Mucosa of descending colon (tissue), 3 donors: ENCODE measurements around the gene ETV5. TPM values are rescaled to one million over a fixed set of nuclear protein-coding genes. Genes with fewer than 3 reads are reported as not detected.

Source experiments
- ATAC-seq: fragments of 200-7000 bp; cut with Tn5 transposase; one replicate; pipeline ENCODE4 v1.9.1; 2020; ENCODE audit warnings: mild to moderate bottlenecking, moderate library complexity
- DNase-seq, 3 donors: peaks; one replicate each; pipeline ENCODE4 v3.0.0-alpha.2; 2020
- H3K36me3 ChIP-seq: fragments of 200-600 bp; one replicate; pipeline ENCODE4 v1.8.0; 2021; ENCODE audit warnings: low read depth, mild to moderate bottlenecking
- H3K4me1 ChIP-seq: fragments of 200-600 bp; one replicate; pipeline ENCODE4 v1.8.0; 2021; ENCODE audit warnings: low read depth, mild to moderate bottlenecking
- H3K4me3 ChIP-seq: fragments of 200-600 bp; one replicate; pipeline ENCODE4 v1.8.0; 2021; ENCODE audit warnings: mild to moderate bottlenecking
- H3K9me3 ChIP-seq: fragments of 200-600 bp; one replicate; pipeline ENCODE4 v1.8.0; 2021; ENCODE audit warnings: mild to moderate bottlenecking
- intact Hi-C, 2 donors: fragments of 100-400 bp; cut with DNase I in 1 of 2; cut with micrococcal nuclease in 1 of 2; formaldehyde crosslinking; loops; one replicate each; pipeline versions ENCODE4 v1.11.0 to v1.11.1; 2022; cut with DNase I, micrococcal nuclease
- total RNA-seq, 3 donors: library from RNA; stranded (reverse); fragmentation: NEBNext Ultra II Directional in 2 of 3; extraction: Animal tissue kit (Norgen Biotek cat#: 25700) in 2 of 3; gene quantifications; one replicate each; pipeline versions ENCODE4 v1.2.1 to v1.2.4, GENCODE V29; 2021 to 2023
- TF ChIP-seq, protein P1 (sequence below): fragments of 200-600 bp; IDR thresholded peaks from one replicate; pipeline ENCODE4 v1.8.0; 2022; ENCODE audit warnings: antibody characterized with exemption, mild to moderate bottlenecking
- donor health status: DM: no; HTN: no; CAD: no; lungs with moderate emphysema.
- donor health status: DM: no; HTN: no; CAD: no.
- donor health status: DM: no; HTN: yes; CAD: no.

The ETV5 gene
- total RNA-seq, 3 donors from 2014 or later = 3.3 to 10.2 (median 9.2) TPM

DNA sequence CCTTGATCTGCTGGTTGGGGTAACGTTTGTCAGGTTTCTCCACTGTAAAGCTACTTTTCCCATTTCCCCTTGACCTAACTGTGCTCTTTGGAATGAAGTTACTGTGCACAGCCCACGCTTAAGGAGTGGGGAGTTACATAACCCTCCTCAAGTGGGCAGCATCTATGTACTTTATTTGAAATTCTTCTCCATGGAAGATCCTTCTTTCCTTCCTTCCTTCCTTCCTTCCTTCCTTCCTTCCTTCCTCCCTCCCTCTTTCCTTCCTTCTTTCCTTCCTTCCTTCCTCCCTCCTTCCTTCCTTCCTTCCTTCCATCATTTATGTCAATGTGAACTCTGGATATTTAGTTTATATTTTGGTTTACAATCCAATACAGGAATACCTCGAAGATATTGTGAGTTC, 94.0 kb downstream of the ETV5 start:
- Histone ChIP-seq H3K4me1 (no peaks in the 10 kb centered on the region), H3K4me3 (no peak overlapping the region), H3K36me3 (no peaks in the 10 kb centered on the region), H3K9me3 (peaks cover 7% of the 10 kb centered on the region)
- ATAC-seq (no peak), DNase-seq (no peak)
- TF ChIP-seq, protein P1, sequence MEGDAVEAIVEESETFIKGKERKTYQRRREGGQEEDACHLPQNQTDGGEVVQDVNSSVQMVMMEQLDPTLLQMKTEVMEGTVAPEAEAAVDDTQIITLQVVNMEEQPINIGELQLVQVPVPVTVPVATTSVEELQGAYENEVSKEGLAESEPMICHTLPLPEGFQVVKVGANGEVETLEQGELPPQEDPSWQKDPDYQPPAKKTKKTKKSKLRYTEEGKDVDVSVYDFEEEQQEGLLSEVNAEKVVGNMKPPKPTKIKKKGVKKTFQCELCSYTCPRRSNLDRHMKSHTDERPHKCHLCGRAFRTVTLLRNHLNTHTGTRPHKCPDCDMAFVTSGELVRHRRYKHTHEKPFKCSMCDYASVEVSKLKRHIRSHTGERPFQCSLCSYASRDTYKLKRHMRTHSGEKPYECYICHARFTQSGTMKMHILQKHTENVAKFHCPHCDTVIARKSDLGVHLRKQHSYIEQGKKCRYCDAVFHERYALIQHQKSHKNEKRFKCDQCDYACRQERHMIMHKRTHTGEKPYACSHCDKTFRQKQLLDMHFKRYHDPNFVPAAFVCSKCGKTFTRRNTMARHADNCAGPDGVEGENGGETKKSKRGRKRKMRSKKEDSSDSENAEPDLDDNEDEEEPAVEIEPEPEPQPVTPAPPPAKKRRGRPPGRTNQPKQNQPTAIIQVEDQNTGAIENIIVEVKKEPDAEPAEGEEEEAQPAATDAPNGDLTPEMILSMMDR = no peak
- intact Hi-C loops = no loop called here

DNA sequence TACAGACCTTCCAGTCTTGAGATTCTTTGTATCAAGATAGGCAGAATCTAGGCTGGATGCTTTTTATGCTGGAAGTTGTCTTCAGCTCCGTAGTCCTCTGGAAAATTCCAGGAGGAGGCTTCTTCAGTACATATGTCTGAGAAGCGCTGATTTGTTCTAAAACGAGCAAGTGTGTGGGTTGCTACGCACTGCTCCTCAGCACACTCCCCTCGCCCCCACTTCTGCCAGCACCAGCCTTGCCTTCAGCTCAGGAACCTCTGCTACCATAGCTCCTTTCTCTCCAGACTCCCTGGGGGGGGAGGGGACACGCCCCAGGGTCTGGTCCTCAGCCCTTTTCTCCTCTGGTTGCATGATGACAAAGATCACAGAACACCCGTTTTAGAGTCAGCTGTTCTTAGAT, 95.6 kb downstream of the ETV5 start:
- peaks cover 7% of the 10 kb centered on the region for H3K9me3 ChIP-seq
- H3K4me3 ChIP-seq = no peak overlapping the region
- TF ChIP-seq, protein P1 = no peak
- no peaks in the 10 kb centered on the region for H3K36me3 ChIP-seq
- DNase-seq (no peak), ATAC-seq (no peak)
- intact Hi-C loops = no loop called here
- H3K4me1 ChIP-seq = no peaks in the 10 kb centered on the region

DNA sequence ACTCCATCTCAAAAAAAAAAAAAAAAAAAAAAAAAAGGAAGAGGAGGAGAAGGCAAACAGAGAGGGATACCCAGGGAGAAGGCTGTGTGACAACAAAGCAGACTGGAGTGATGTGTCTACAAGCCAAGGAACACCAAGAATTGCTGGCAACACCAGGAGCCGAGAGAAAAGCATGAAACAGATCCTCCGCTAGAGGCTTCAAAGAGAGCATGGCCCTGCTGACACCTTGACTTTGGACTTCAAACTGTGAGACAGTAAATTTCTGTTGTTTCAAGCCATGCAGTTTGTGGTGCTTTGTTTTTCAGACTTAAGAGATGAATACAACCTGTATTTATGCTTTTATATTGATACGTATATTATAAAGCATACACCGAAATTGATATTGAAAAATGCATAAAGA, 96.8 kb downstream of the ETV5 start:
- Histone ChIP-seq H3K9me3 (peaks cover 7% of the 10 kb centered on the region), H3K36me3 (no peaks in the 10 kb centered on the region), H3K4me1 (no peaks in the 10 kb centered on the region), H3K4me3 (no peak overlapping the region)
- TF ChIP-seq, protein P1 = no peak
- ATAC-seq (no peak), DNase-seq (no peak)
- intact Hi-C loops = no loop called here

DNA sequence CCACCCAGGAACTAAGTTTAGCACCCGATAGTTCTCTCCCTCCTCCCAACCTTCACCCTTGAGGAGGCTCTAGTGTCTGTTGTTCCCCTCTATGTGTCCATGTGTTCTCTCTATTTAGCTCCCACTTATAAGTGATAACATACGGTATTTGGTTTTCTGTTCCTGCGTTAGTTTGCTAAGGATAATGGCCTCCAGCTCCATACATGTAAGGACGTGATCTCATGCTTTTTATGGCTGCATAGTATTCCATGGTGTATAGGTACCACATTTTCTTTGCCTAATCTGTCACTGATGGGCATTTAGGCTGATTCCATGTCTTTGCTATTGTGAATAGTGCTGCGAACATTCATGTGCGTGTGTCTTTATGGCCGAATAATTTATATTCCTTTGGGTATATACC, 104.2 kb downstream of the ETV5 start:
- intact Hi-C loops = no loop called here
- H3K9me3 ChIP-seq = no peaks in the 10 kb centered on the region
- no peak for ATAC-seq
- H3K4me1 ChIP-seq = no peaks in the 10 kb centered on the region
- no peak overlapping the region for H3K4me3 ChIP-seq
- H3K36me3 ChIP-seq = no peaks in the 10 kb centered on the region
- TF ChIP-seq, protein P1 = no peak
- no peak for DNase-seq

DNA sequence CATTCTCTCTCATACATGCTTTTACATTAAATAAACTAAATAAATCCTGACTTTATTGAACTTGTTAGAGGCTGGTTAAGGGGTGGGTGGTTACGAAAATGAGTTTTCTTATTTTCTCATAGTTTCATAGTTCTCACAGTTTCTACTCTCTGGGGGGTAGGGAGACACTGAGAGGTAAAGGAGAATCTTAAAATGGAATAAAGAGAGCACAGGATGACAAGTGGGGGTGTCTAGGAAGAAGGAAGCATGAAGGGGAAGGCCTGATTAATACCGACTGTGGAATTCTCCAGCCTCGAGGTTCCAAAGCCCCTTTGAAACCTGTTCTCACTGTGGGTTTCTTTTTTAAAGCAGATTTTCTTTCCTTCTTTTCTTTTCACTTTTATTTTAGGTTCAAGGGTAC, 104.7 kb downstream of the ETV5 start:
- intact Hi-C loops = no loop called here
- DNase-seq = no peak

More for the DNA sequence above, 104.7 kb downstream of the ETV5 start:
- ATAC-seq = no peak
- H3K9me3 ChIP-seq = no peaks in the 10 kb centered on the region
- TF ChIP-seq, protein P1 = no peak
- H3K36me3 ChIP-seq = no peaks in the 10 kb centered on the region
- H3K4me3 ChIP-seq = no peak overlapping the region
- no peaks in the 10 kb centered on the region for H3K4me1 ChIP-seq
